AG09309 (cell line): Measurements from ENCODE around the gene CSNK2A3.

Experiments used
- DNase-seq: peaks from one replicate; pipeline ENCODE4 v3.0.0-alpha.2; 2010; ENCODE audit warnings: low read depth
- H3K4me3 ChIP-seq: 2 replicates; pipeline ENCODE4 v1.5.1; 2011; ENCODE audit warnings: mild to moderate bottlenecking, low read depth, low read length, moderate library complexity; ENCODE audit not compliant: control insufficient read depth
- CTCF ChIP-seq: IDR thresholded peaks from 2 replicates; pipeline ENCODE4 v1.5.1; 2011; ENCODE audit warnings: mild to moderate bottlenecking, low read depth, low read length, inconsistent platforms; ENCODE audit not compliant: insufficient read depth, control insufficient read depth; ENCODE audit errors: missing control alignments

The CSNK2A3 gene

GRCh38 chr11:11316651-11317230 lies 36.3 kb downstream of the CSNK2A3 start:
- TF ChIP-seq CTCF: no peak
- H3K4me3 ChIP-seq: no peak overlapping the region
- no peak for DNase-seq

GRCh38 chr11:11313902-11314692 lies 39.0 kb downstream of the CSNK2A3 start:
- TF ChIP-seq CTCF: no peak
- H3K4me3 ChIP-seq: no peak overlapping the region
- no peak for DNase-seq

GRCh38 chr11:11313426-11313825 lies 39.6 kb downstream of the CSNK2A3 start:
- no peak overlapping the region for H3K4me3 ChIP-seq
- no peak for TF ChIP-seq CTCF
- peak; percentile 59 for DNase-seq

- no peak for DNase-seq
- no peak for TF ChIP-seq CTCF
- no peak overlapping the region for H3K4me3 ChIP-seq
Measured at GRCh38 chr11:11312738-11313137, 40.3 kb downstream of the CSNK2A3 start.

GRCh38 chr11:11311169-11311568 lies 41.9 kb downstream of the CSNK2A3 start:
- TF ChIP-seq CTCF: no peak
- no peak for DNase-seq
- no peak overlapping the region for H3K4me3 ChIP-seq

GRCh38 chr11:11309906-11310305 lies 43.1 kb downstream of the CSNK2A3 start:
- no peak overlapping the region for H3K4me3 ChIP-seq
- no peak for TF ChIP-seq CTCF
- no peak for DNase-seq
